HG02973 (cell line): ENCODE data around the gene ADD1.
"Not testable (repeated sequence)": the region's sequence is repeated elsewhere in the genome, so short reads cannot be mapped to it uniquely, and the experiment has no call there.

ENCODE experiments used
- ATAC-seq: cut with Tn5 transposase; IDR thresholded peaks from one replicate; pipeline ENCODE4 v1.9.1; 2021; ENCODE audit warnings: moderate library complexity; ENCODE audit not compliant: unreplicated experiment

ADD1 gene

DNA sequence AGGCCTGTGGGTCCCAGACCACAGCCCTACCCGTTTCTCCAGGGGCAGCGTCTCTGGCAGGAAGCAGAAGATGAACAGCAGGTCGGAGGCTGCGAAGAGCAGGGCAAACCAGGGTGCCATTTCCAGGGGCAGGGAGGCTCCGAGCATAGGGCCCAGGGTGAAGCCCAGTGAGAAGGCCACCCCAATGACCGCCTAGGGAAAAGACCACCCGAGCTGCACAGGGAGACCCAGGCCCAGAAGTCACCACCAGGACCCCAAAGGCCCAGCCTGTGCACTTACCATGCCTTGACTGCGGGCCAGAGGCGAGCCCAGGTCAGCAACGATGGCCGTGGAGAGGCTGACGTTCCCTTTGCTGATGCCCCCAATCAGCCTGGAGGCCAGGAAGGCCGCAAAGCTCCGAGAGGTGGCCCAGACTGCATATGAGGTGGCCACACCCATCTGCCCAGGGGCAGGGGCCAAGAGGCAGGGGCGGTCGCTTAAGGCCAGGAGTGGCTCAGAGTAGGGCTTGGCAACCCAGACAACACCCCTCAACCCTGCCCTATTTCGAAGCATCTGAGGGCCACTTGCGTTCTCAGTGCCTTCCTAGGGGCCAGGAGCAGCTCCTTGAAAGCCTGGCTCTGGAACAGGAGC, 88.8 kb downstream of the ADD1 start:
- ATAC-seq: no peak

DNA sequence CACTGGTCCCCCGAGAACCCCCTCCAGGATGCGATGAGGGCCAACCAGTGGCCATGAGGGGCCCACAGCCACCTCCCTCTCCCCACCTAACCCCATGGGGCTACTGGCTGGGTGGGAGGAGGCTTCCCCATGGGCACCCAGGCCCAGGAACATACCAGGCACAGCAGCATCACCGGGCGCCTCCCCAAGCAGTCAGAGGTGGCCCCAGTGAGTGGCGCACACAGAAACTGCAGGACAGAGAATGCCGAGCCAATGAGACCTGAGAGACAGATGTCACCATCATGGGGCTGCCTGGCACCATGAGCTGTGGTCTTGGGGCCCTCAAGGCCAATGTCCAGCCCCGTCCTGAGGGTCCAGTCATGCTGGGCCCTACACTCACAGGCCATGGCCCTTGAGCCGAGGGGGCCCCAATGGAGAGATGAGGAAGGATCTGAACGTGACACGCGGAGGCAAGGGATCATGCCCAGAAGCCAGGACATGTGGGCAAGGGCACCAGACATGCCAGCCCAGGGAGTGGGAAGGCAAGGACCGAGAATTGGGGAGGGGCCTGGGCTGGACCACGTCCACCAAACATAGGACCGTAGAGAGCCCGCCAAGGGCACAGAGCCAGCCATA, 89.4 kb downstream of the ADD1 start:
- no peak for ATAC-seq

- ATAC-seq: no peak
These were observed 90.0 kb downstream of the ADD1 start for GRCh38 chr4:2933566-2934076.

DNA sequence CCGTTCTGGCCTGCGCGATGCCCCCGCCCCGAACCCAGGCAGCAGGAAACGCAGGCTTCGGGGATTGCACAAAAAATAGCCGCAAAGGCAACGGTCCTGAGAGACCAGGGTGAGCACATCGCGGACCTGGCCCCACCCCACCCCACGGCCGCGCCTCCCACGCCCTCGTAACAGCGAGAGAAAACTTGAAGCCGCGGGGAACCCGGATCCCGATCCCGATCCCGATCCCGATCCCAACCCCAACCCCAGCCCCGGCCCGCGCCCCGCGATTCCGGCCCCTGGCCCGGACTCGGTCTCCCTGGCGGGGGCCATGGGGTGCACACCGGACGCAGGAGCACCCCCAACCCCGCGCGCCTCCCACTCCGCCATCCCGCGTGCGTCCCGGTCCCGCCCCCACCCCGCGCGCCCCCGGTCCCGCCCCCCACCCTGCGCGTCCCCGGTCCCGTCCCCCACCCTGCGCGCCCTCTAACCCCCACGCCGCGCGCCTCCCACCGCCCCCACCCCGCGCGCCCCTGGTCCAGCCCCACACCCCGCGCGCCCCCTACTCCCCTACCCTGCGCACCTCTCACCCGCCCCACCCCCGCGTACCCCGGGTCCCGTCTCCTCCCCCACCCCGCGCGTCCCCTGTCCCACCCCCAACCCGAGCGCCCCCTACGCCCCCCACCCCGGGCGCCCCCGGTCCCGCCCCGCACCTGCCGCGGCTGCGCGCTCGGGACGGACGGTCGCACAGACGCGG, 90.6 kb downstream of the ADD1 start:
- ATAC-seq: no peak

GRCh38 chr4:2934813-2935761, 91.4 kb downstream of the ADD1 start:
- peak; percentile 32 for ATAC-seq

DNA sequence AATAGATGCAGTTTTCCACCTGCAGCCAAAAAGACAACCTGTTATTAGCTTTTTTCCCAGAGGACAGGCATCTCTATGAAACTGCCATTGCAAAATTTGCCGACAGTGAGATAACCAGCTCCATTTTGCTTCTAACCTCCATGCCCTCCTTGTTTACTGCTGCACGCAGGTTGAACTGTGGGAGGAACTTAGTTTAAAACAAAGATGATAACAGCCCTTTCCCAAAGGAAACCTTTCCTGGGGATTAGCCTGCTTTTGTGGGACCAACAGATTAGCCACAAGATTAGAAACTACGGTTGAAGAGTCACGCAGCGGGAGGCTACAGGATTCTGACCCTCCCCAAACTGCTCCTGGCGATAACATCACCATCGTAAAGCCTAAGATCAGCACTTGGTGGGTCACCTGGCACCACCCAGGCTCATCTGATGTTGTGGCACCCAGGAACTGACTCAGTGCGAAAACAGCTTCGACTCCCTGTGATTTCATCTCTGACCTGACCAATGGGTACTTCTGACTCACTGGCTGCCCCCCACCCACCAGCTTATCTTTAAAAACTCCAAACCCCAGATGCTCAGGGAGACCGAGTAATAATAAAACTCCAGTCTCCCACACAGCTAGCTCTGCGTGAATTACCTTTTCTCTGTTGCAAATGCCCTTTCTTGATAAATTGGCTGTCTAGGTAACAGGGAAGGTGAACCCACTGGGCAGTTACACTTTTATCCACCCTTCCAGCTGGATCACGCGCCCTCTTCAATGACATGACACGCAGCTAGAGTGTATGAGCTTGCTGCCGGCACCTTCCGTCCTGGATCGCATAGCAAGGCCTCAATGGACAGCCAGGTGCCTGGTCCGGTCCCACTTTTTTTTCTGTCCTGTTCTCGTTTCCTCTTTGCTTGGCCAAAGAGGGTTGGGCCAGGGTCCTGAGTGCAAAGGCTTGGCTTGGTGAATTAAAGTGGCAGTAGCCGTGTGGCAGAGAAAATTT, 92.4 kb downstream of the ADD1 start:
- ATAC-seq: no peak

- peak; percentile 33 for ATAC-seq
These were observed 93.1 kb downstream of the ADD1 start for GRCh38 chr4:2936773-2937145.

DNA sequence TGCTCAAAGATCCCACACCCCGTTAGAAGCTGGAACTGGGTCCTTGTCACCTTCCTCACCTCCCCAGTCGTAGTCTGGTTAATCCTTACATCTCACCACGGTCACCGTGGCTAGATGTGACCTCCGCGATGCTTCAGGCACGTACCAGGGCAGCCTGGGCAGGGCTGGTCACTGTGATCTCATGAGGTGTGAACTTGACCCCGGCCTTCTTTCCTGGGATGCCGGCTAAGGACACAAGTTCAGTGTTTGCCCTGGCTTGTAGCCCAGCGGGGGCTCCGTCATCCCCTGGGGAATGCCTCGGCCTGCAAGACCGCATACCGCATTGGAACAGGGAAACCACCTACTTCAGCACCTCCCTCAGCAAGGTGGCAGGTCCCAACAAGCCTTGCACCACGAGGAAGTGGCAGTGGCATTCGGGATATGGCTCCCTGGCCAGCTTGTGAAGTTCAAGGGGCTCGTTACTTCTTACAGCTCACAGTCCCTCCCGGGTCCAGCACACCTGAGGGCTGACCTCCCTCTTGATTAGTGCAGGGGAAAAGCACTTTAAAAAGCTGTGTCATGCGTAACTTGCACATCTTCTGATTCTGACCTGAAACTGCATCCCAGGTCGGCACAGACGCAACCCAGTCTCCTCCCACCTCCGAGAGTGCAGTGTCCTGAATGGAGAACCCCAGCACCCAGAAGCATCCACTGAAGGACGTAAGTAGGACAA, 93.7 kb downstream of the ADD1 start:
- ATAC-seq: no peak

DNA sequence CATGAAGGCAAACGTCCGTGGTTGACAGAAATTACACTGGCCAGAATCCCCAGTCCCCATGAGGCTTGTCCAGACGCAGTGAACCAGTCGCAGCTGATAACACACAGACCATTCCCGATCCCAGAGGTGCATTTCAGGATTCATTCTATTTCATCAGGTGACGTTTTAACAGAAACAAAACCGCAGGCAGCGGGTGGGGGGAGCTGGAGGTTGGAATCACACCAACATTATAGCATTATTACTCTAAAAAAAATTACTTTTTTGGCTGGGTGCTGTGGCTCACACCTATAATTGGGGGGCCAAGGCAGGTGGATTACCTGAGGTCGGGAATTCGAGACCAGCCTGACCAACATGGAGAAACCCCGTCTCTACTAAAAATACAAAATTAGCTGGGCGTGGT, 94.3 kb downstream of the ADD1 start:
- no peak for ATAC-seq

GRCh38 chr4:2938411-2938810, 94.8 kb downstream of the ADD1 start:
- not testable (repeated sequence) for ATAC-seq

DNA sequence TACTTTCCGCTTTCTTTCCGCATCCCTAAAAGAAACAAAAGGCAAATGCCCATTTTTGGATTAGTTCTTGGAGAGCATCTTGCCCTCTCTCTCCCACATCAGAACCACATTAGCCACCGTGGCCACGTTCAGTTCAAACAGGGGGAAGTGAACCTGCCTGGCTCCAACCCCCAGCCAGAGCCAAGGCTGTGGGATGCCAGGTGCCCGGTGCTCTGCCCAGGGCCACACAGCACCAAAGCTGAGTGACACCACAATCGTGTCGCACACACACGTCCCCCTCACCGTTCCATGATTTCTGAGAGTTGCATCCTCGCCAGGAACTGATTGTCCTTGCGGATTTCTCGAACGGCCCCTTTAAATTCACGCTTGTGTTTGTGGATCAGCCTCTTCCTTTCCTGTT, 95.3 kb downstream of the ADD1 start:
- ATAC-seq: no peak

DNA sequence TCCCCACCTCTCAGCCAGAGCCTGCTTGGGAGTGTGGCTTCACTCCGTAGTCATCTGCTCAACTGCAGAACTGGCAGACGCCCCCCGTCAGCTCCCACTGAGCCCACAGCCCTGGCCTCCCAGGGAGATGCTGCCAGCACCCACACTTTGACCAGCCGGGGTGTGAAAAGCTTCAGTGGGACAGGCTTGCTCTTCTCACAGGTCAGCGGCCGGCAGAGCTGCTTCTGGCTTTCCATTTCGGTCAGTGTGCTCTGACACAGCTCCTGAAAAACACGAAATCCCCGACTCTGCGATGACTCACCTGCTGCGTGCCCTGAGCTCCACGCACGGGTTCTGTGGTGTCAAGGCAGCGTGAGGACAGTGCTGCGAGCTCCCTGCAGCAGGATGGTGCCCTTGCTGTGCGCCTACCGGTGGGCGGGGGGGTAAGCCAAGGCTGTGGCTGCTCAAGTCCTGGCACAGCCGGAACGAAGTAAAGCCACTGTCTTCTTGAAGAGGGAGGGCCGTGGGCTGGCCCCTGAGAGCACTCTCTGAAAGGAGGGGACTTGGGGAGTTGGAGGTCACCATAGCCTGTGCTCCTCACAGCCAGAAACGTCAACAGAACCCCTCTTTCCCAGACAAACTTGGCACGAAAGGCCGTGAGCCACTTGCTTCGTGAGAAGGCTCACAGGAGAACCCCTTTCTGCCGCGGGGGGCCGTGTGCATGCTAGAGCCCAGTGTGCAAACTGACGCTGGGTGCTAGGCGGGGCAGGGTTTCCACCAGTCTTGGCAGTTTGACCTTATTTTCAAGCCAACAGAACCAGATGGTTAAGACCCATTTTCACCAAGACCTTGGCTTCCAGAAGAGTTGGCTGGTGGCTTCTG, 96.0 kb downstream of the ADD1 start:
- no peak for ATAC-seq

GRCh38 chr4:2940267-2941137, 96.9 kb downstream of the ADD1 start:
- no peak for ATAC-seq

- no peak for ATAC-seq
These were observed 97.7 kb downstream of the ADD1 start for GRCh38 chr4:2941138-2942036.

GRCh38 chr4:2942037-2942531, 98.4 kb downstream of the ADD1 start:
- ATAC-seq: no peak
